ENCODE results near the gene LIN7B. TPM values are rescaled to one million over a fixed set of nuclear protein-coding genes. Genes with fewer than 3 reads are reported as not detected.
A peak's percentile ranks its signal among the peaks of the same experiment; 100 is the strongest.

Gene LIN7B
- total and polyA plus RNA-seq, 2 of the 8 experiments (the other 6 are each of a cell fraction or from before 2014, with no cell fraction given): 4.1 to 4.2 TPM

- TF ChIP-seq RXRA (IDR thresholded peaks at IDR 0.05; ENCODE audit: insufficient read depth, low read depth, low read length) (no peak), KDM1A (IDR thresholded peaks at IDR 0.05; ENCODE audit: borderline replicate concordance, low read length) (peak; percentile 29; the same call in 1 of the 2 replicates), PHF8 (conservative IDR thresholded peaks at IDR 0.05; ENCODE audit: low read depth, low read length) (0 out of 2 replicates have a peak, but pooled peaks have one; percentile 17)
Measured at GRCh38 chr19:49071860-49072547, 42.2 kb upstream of the LIN7B start (continued).
